HepG2 (cell line): Measurements from ENCODE around the gene PPP2R2C. TPM values are rescaled to one million over a fixed set of nuclear protein-coding genes. Genes with fewer than 3 reads are reported as not detected.
A peak's percentile ranks its signal among the peaks of the same experiment; 100 is the strongest.

Source experiments
- BORCS8-MEF2B ChIP-seq: sonication (generic); formaldehyde crosslinking; IDR thresholded peaks from 2 replicates; pipeline ENCODE4 v1.8.0; 2022; ENCODE audit warnings: mild to moderate bottlenecking, missing genetic modification reagents
- HNF4A ChIP-seq: sonication (generic); formaldehyde crosslinking; IDR thresholded peaks from 2 replicates; pipeline ENCODE4 v1.4.0; 2020; ENCODE audit warnings: missing genetic modification reagents
- NFE2 ChIP-seq: sonication (generic); formaldehyde crosslinking; IDR thresholded peaks from 2 replicates; pipeline ENCODE4 v1.4.0; 2020; ENCODE audit warnings: missing genetic modification reagents
- NFYB ChIP-seq: sonication (generic); formaldehyde crosslinking; IDR thresholded peaks from 2 replicates; pipeline ENCODE4 v1.4.0; 2020; ENCODE audit warnings: missing genetic modification reagents
- RARA ChIP-seq: IDR thresholded peaks from 2 replicates; pipeline ENCODE4 v1.6.1; 2016; ENCODE audit warnings: missing genetic modification reagents, missing compliant biosample characterization
- TEAD2 ChIP-seq: sonication (generic); formaldehyde crosslinking; IDR thresholded peaks from 2 replicates; pipeline ENCODE4 v1.9.0; 2021; ENCODE audit warnings: missing genetic modification reagents
- ZFY ChIP-seq: sonication (generic); formaldehyde crosslinking; IDR thresholded peaks from 2 replicates; pipeline ENCODE4 v1.4.0; 2020; ENCODE audit warnings: missing genetic modification reagents
- ZKSCAN1 ChIP-seq: fragments of 150-350 bp; IDR thresholded peaks from 2 replicates; pipeline ENCODE4 v1.6.1; 2014; ENCODE audit warnings: low read length
- ZMYM4 ChIP-seq: sonication (generic); formaldehyde crosslinking; IDR thresholded peaks from 2 replicates; pipeline ENCODE4 v1.8.1; 2023; ENCODE audit warnings: mild to moderate bottlenecking, missing genetic modification reagents
- ZNF143 ChIP-seq: sonication (generic); formaldehyde crosslinking; IDR thresholded peaks from 2 replicates; pipeline ENCODE4 v1.4.0; 2020; ENCODE audit warnings: missing genetic modification reagents
- ZNF598 ChIP-seq: sonication (generic); formaldehyde crosslinking; IDR thresholded peaks from 2 replicates; pipeline ENCODE4 v1.5.1; 2020; ENCODE audit warnings: mild to moderate bottlenecking, missing genetic modification reagents, borderline replicate concordance
- ZNF672 ChIP-seq: sonication (generic); formaldehyde crosslinking; IDR thresholded peaks from 2 replicates; pipeline ENCODE4 v1.8.1; 2022; ENCODE audit warnings: missing genetic modification reagents
- ZNF674 ChIP-seq: sonication (generic); formaldehyde crosslinking; IDR thresholded peaks from 2 replicates; pipeline ENCODE4 v1.5.0; 2020; ENCODE audit warnings: low read depth, mild to moderate bottlenecking, missing genetic modification reagents
- ZNF879 ChIP-seq: sonication (generic); formaldehyde crosslinking; IDR thresholded peaks from 2 replicates; pipeline ENCODE4 v1.8.1; 2023; ENCODE audit warnings: missing genetic modification reagents
- polyA plus RNA-seq, 8 experiments: library from polyadenylated mRNA; depleted of rRNA in 3 of 8; stranded (reverse) in 7 of 8; unstranded in 1 of 8; fragments of >200 nt; fragmentation: Illumina TruSeq in 4 of 8; extraction: Trizol in 4 of 8; gene quantifications; 2 replicates each; pipeline versions ENCODE4 v1.2.1 to v1.2.3, GENCODE V29; 2011 to 2016; ENCODE audit warnings: low read depth in 4 of 8, missing spikeins in 1 of 8, mixed read lengths in 1 of 8; ENCODE audit not compliant: insufficient read depth in 1 of 8
- total RNA-seq, 5 experiments: library from RNA; depleted of rRNA; stranded (reverse); fragments of >200 nt; fragmentation: Illumina TruSeq; extraction: Trizol; gene quantifications; 2 replicates each; pipeline ENCODE4 v1.2.3, GENCODE V29; 2016; ENCODE audit warnings: low read depth in 1 of 5
- TF ChIP-seq, protein P1 (sequence below): sonication (generic); formaldehyde crosslinking; IDR thresholded peaks from 2 replicates; pipeline ENCODE4 v1.4.0; 2020; ENCODE audit warnings: mild to moderate bottlenecking, missing genetic modification reagents
- TF ChIP-seq, protein P2 (sequence below): sonication (generic); formaldehyde crosslinking; IDR thresholded peaks from 2 replicates; pipeline ENCODE4 v1.5.1; 2020; ENCODE audit warnings: mild to moderate bottlenecking, missing genetic modification reagents, moderate library complexity
- TF ChIP-seq, protein P3 (sequence below): sonication (generic); formaldehyde crosslinking; IDR thresholded peaks from 2 replicates; pipeline ENCODE4 v1.4.0; 2020; ENCODE audit warnings: missing genetic modification reagents
- TF ChIP-seq, protein P4 (sequence below): sonication (generic); formaldehyde crosslinking; IDR thresholded peaks from 2 replicates; pipeline ENCODE4 v1.5.0; 2020; ENCODE audit warnings: missing genetic modification reagents
- TF ChIP-seq, protein P5 (sequence below): sonication (generic); formaldehyde crosslinking; IDR thresholded peaks from 2 replicates; pipeline ENCODE4 v1.8.0; 2022; ENCODE audit warnings: missing genetic modification reagents, mild to moderate bottlenecking, inconsistent platforms, borderline replicate concordance

PPP2R2C gene
- total and polyA plus RNA-seq, 2 of the 13 experiments (the other 11 are each of a cell fraction or from before 2014, with no cell fraction given) = 0.60 to 8.6 TPM

DNA sequence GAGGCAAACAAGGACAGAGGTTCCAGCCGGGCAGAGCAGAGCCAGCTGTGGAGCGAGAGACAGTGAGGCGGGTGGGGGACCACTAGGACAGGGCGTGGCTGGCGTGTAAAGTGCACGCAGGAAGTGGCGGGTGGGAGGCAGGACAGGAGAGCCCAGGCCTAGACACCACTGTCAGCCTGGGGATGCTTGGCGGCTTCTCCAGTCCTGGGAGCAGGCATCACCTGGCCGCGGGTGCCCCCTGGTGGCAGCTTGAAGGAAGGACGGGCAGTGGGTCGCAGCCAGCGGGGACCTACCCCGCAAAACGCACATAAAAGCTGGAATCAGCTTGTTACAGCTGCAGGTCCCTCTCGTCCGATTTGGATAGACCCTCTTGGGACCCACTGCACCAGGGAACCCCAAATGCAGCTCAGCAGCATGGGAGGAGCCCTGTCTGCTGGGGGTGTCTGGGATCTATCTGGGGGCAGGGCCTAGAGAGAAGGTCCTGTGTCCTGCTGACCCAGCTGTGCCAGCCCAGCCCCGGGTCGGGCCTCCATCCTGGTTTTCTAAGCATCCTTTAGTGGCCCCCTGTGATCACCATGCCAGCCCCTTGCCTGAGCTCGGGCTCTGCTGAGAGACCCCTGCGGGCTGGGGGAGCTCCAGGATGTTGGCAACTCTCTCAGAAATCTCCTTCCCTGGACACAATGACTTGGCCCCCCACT lies 145.0 kb downstream of the PPP2R2C start (continued):
- TF ChIP-seq, protein P1, sequence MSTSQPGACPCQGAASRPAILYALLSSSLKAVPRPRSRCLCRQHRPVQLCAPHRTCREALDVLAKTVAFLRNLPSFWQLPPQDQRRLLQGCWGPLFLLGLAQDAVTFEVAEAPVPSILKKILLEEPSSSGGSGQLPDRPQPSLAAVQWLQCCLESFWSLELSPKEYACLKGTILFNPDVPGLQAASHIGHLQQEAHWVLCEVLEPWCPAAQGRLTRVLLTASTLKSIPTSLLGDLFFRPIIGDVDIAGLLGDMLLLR (CRISPR knock-in tag) = no peak
- TF ChIP-seq ZMYM4 (CRISPR knock-in tag) (no peak), NFYB (CRISPR knock-in tag) (no peak), HNF4A (CRISPR knock-in tag) (no peak), ZNF879 (no peak), ZNF143 (no peak), NFE2 (no peak), ZKSCAN1 (no peak), TEAD2 (CRISPR knock-in tag) (no peak), ZNF674 (CRISPR knock-in tag) (no peak), ZNF672 (no peak), BORCS8-MEF2B (CRISPR knock-in tag) (no peak), ZNF598 (CRISPR knock-in tag) (no peak), RARA (CRISPR knock-in tag) (no peak), ZFY (CRISPR knock-in tag) (peak; percentile 55; the same call in 1 of the 2 replicates)
- TF ChIP-seq, protein P2, sequence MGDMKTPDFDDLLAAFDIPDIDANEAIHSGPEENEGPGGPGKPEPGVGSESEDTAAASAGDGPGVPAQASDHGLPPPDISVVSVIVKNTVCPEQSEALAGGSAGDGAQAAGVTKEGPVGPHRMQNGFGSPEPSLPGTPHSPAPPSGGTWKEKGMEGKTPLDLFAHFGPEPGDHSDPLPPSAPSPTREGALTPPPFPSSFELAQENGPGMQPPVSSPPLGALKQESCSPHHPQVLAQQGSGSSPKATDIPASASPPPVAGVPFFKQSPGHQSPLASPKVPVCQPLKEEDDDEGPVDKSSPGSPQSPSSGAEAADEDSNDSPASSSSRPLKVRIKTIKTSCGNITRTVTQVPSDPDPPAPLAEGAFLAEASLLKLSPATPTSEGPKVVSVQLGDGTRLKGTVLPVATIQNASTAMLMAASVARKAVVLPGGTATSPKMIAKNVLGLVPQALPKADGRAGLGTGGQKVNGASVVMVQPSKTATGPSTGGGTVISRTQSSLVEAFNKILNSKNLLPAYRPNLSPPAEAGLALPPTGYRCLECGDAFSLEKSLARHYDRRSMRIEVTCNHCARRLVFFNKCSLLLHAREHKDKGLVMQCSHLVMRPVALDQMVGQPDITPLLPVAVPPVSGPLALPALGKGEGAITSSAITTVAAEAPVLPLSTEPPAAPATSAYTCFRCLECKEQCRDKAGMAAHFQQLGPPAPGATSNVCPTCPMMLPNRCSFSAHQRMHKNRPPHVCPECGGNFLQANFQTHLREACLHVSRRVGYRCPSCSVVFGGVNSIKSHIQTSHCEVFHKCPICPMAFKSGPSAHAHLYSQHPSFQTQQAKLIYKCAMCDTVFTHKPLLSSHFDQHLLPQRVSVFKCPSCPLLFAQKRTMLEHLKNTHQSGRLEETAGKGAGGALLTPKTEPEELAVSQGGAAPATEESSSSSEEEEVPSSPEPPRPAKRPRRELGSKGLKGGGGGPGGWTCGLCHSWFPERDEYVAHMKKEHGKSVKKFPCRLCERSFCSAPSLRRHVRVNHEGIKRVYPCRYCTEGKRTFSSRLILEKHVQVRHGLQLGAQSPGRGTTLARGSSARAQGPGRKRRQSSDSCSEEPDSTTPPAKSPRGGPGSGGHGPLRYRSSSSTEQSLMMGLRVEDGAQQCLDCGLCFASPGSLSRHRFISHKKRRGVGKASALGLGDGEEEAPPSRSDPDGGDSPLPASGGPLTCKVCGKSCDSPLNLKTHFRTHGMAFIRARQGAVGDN (CRISPR knock-in tag) = peak; percentile 87
- TF ChIP-seq, protein P3, sequence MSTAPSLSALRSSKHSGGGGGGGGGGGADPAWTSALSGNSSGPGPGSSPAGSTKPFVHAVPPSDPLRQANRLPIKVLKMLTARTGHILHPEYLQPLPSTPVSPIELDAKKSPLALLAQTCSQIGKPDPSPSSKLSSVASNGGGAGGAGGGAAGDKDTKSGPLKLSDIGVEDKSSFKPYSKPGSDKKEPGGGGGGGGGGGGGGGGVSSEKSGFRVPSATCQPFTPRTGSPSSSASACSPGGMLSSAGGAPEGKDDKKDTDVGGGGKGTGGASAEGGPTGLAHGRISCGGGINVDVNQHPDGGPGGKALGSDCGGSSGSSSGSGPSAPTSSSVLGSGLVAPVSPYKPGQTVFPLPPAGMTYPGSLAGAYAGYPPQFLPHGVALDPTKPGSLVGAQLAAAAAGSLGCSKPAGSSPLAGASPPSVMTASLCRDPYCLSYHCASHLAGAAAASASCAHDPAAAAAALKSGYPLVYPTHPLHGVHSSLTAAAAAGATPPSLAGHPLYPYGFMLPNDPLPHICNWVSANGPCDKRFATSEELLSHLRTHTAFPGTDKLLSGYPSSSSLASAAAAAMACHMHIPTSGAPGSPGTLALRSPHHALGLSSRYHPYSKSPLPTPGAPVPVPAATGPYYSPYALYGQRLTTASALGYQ (CRISPR knock-in tag) = no peak
- TF ChIP-seq, protein P4, sequence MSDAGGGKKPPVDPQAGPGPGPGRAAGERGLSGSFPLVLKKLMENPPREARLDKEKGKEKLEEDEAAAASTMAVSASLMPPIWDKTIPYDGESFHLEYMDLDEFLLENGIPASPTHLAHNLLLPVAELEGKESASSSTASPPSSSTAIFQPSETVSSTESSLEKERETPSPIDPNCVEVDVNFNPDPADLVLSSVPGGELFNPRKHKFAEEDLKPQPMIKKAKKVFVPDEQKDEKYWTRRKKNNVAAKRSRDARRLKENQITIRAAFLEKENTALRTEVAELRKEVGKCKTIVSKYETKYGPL (CRISPR knock-in tag) = no peak
- TF ChIP-seq, protein P5, sequence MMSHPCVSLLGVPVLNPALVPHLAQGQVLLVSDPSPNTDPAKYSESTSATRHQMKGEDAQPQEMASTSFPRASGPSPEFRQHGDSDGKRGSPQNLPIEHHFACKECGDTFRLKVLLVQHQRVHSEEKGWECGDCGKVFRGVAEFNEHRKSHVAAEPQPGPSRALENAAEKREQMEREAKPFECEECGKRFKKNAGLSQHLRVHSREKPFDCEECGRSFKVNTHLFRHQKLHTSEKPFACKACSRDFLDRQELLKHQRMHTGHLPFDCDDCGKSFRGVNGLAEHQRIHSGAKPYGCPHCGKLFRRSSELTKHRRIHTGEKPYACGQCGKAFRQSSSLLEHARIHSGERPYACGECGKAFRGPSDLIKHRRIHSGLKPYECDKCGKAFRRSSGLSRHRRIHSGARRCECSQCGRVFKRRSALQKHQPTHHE (CRISPR knock-in tag) = no peak
